Gastrocnemius medialis (tissue), 4 donors: Measurements from ENCODE around the gene PGAP3. TPM values are rescaled to one million over a fixed set of nuclear protein-coding genes. Genes with fewer than 3 reads are reported as not detected.

Source experiments
- ATAC-seq, 2 donors: fragments of 150-250 bp; one replicate each; pipeline ENCODE4 v1.9.1; 2016
- DNase-seq, 2 donors: peaks; one replicate each; pipeline ENCODE4 v3.0.0-alpha.2; 2019
- H3K27ac ChIP-seq, 4 donors: fragments of 200-600 bp; sonication (generic); 1 replicate in 1 of 4; 2 replicates in 3 of 4; pipeline ENCODE4 v1.5.1; 2016 to 2018; ENCODE audit warnings: mild to moderate bottlenecking in 2 of 4, moderate library complexity in 1 of 4
- H3K27me3 ChIP-seq, 3 donors: fragments of 200-600 bp; sonication (generic) in 2 of 3; 1 replicate in 1 of 3; 2 replicates in 2 of 3; pipeline versions ENCODE4 v1.5.1 to v1.6.0; 2016 to 2019; ENCODE audit warnings: mild to moderate bottlenecking in 1 of 3, moderate library complexity in 1 of 3
- H3K36me3 ChIP-seq, 2 donors: fragments of 200-600 bp; sonication (generic) in 1 of 2; one replicate each; pipeline ENCODE4 v1.5.1; 2017 to 2018
- H3K4me1 ChIP-seq, 2 donors: fragments of 200-600 bp; sonication (generic) in 1 of 2; one replicate each; pipeline ENCODE4 v1.5.1; 2016 to 2017; ENCODE audit warnings: mild to moderate bottlenecking in 2 of 2
- H3K4me3 ChIP-seq, 4 donors: fragments of 200-600 bp; sonication (generic) in 3 of 4; 1 replicate in 1 of 4; 2 replicates in 3 of 4; pipeline ENCODE4 v1.5.1; 2016 to 2019; ENCODE audit warnings: mild to moderate bottlenecking in 2 of 4
- H3K9me3 ChIP-seq, 3 donors: fragments of 200-600 bp; sonication (generic) in 2 of 3; 1 replicate in 1 of 3; 2 replicates in 2 of 3; pipeline ENCODE4 v1.5.1; 2016 to 2019
- CTCF ChIP-seq, 5 experiments: fragments of 450-650 bp in 3 of 5; fragments of 200-600 bp in 2 of 5; sonication (generic) in 2 of 5; IDR thresholded peaks in 4 of 5; conservative IDR thresholded peaks in 1 of 5; 1 replicate in 4 of 5; 2 replicates in 1 of 5; pipeline ENCODE4 v1.5.1; 2016 to 2019; ENCODE audit warnings: antibody characterized with exemption in 5 of 5, mild to moderate bottlenecking in 3 of 5, moderate library complexity in 3 of 5
- POLR2A ChIP-seq, 2 donors: fragments of 450-650 bp; IDR thresholded peaks; one replicate each; pipeline ENCODE4 v1.6.1; 2017; ENCODE audit warnings: antibody characterized with exemption in 2 of 2, mild to moderate bottlenecking in 2 of 2, moderate library complexity in 2 of 2
- in situ Hi-C, 4 donors: fragments of 200-750 bp; cut with MboI; loops; one replicate each; pipeline versions ENCODE4 v1.15.0 to v1.8.0; 2017; ENCODE audit warnings: low sequenced_read_pairs in 4 of 4
- intact Hi-C: fragments of 100-400 bp; cut with DNase I; formaldehyde crosslinking; loops from one replicate; pipeline ENCODE4 v1.15.1; 2023; ENCODE audit warnings: low total_unique reads
- total RNA-seq, 4 donors: library from RNA; depleted of rRNA; stranded (reverse); fragments of >200 nt; gene quantifications; one replicate each; pipeline versions ENCODE4 v1.1.0 to v1.2.3, GENCODE V29; 2016

Gene PGAP3
- total RNA-seq, 4 donors from 2014 or later: 4.3 to 9.5 (median 6.1) TPM

GRCh38 chr17:39719563-39720355 is 31.9 kb upstream of the PGAP3 start:
- intact Hi-C loops: no loop called here
- H3K4me1 ChIP-seq: peaks cover 12 to 13% of the 10 kb centered on the region in 2 donors
- H3K27ac ChIP-seq: no peak overlapping the region
- DNase-seq (no peak), ATAC-seq (no peak)
- no peak overlapping the region for H3K4me3 ChIP-seq
- no peaks in the 10 kb centered on the region for H3K27me3 ChIP-seq
- H3K36me3 ChIP-seq: no peaks in the 10 kb centered on the region
- no peaks in the 10 kb centered on the region for H3K9me3 ChIP-seq
- TF ChIP-seq CTCF (IDR thresholded peaks at IDR 0.05 in 4 of 5, conservative IDR thresholded peaks at IDR 0.05 in 1 of 5) (no peak), POLR2A (IDR thresholded peaks at IDR 0.05) (no peak)
- in situ Hi-C loops: no loop called here

GRCh38 chr17:39717660-39718059 is 29.8 kb upstream of the PGAP3 start:
- H3K4me1 ChIP-seq: peaks cover 12 to 13% of the 10 kb centered on the region in 2 donors
- H3K4me3 ChIP-seq: no peak overlapping the region
- TF ChIP-seq CTCF (IDR thresholded peaks at IDR 0.05 in 4 of 5, conservative IDR thresholded peaks at IDR 0.05 in 1 of 5): no peak
- TF ChIP-seq POLR2A (IDR thresholded peaks at IDR 0.05): no peak
- H3K27me3 ChIP-seq: no peaks in the 10 kb centered on the region
- in situ Hi-C loops: no loop called here
- no peak for DNase-seq
- H3K27ac ChIP-seq: peak overlapping the region in 1 of 4 donors; percentile 14
- no peaks in the 10 kb centered on the region for H3K9me3 ChIP-seq
- intact Hi-C loops: no loop called here
- H3K36me3 ChIP-seq: peaks cover 0 to 4% of the 10 kb centered on the region in 2 donors
- no peak for ATAC-seq

GRCh38 chr17:39716879-39717536 is 29.2 kb upstream of the PGAP3 start:
- intact Hi-C loops (no loop called here), in situ Hi-C loops (no loop called here)
- TF ChIP-seq POLR2A (IDR thresholded peaks at IDR 0.05) (no peak), CTCF (IDR thresholded peaks at IDR 0.05 in 4 of 5, conservative IDR thresholded peaks at IDR 0.05 in 1 of 5) (no peak)
- no peaks in the 10 kb centered on the region for H3K27me3 ChIP-seq
- no peaks in the 10 kb centered on the region for H3K9me3 ChIP-seq
- no peak overlapping the region for H3K4me3 ChIP-seq
- peak overlapping the region in 3 of 4 donors; percentile 5 to 67 (median 52) for H3K27ac ChIP-seq
- H3K4me1 ChIP-seq: peaks cover 12 to 13% of the 10 kb centered on the region in 2 donors
- peaks cover 0 to 9% of the 10 kb centered on the region in 2 donors for H3K36me3 ChIP-seq
- ATAC-seq: peak; percentile 52 to 79
- peak in 1 of 2 donors; percentile 44 for DNase-seq

- in situ Hi-C loops: no loop called here
- TF ChIP-seq POLR2A (IDR thresholded peaks at IDR 0.05): no peak
- Histone ChIP-seq H3K27ac (peak overlapping the region in 3 of 4 donors; percentile 5 to 67 (median 52)), H3K4me1 (peaks cover 12 to 13% of the 10 kb centered on the region in 2 donors), H3K27me3 (no peaks in the 10 kb centered on the region), H3K9me3 (no peaks in the 10 kb centered on the region), H3K36me3 (peaks cover 0 to 15% of the 10 kb centered on the region in 2 donors), H3K4me3 (no peak overlapping the region)
- DNase-seq (no peak), ATAC-seq (peak in 1 of 2 donors; percentile 40)
- intact Hi-C loops: no loop called here
Measured at GRCh38 chr17:39716073-39716818, 28.4 kb upstream of the PGAP3 start.
